Endometrial microvascular endothelial cells (primary cell): ENCODE results near the gene CPNE4. TPM values are rescaled to one million over a fixed set of nuclear protein-coding genes. Genes with fewer than 3 reads are reported as not detected.

ENCODE experiments used
- in situ Hi-C: cut with HindIII; loops from 2 replicates; pipeline ENCODE4 v1.10.0; 2017; ENCODE audit warnings: low sequenced_read_pairs, low pct_unique_long_range_greater_than_20kb; ENCODE audit errors: inconsistent ontology term
- total RNA-seq: library from RNA; depleted of rRNA; stranded (reverse); fragments of >200 nt; gene quantifications from one replicate; pipeline ENCODE4 v1.2.3, GENCODE V29; 2015; ENCODE audit errors: inconsistent ontology term

The CPNE4 gene
- total RNA-seq, 1 donor from 2014 or later = not detected

DNA sequence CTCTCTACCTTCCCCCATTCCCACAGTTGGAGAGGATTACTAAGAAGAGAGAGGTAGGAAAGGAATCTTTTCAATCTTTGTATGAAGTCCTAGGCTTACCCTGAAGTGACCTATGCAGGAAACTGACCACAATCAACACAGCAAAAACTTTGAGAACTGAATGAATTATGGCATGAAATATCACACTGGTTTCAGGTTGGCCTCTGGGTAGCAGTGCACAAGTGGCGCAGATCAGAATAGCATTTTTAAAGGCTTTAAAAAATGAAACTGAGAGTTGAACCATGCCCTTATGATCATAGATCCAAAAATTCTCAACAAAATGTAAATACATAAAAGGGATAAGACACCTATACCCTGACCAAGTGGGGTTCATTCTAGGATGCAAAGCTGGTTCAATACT lies 198.9 kb downstream of the CPNE4 start:
- in situ Hi-C loops = no loop called here

DNA sequence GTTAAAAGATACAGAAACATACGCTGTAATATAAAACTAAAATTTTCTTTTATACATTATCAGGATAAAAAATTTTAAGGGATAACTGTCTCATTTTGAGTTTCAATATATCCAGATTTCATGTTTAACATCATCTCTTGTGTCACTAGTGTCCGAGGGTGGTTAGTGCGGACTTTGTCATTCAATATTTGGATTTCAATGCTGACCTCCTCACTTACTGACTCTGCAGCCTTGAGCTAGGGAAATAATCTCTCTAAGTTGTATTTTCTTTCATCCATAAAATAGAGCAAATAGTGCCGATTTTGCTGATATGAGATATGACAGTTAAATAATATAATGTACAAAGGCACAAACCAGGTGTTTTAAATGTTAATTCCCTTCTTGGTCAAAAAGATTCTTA lies 203.2 kb downstream of the CPNE4 start:
- in situ Hi-C loops = no loop called here

DNA sequence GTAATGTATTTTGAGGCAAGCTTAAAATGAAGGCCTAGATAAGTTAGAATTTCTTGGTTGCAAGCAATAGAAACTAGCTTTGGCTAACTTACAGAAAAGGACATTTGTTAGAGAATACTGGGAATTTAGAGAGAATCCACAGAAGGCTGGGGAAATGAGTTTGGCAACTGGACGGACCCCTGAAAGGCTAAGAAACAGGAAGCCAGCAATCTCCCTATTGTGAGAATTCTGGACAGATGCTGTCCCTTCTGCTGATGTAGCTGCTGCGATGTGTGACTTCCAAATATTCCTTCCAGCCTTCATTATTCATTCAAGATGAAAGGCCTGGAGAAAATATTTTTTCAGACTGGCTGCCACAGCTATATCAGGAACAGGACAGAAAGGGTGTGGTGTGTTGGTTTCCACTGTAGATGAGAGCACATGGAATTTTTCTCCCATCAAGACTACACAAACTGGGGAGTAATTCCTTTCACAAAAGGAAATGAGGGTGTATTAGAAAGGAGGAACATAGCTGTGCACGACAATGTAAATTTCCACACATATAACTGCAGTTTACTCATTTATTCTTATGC lies 213.5 kb downstream of the CPNE4 start:
- in situ Hi-C loops = no loop called here

DNA sequence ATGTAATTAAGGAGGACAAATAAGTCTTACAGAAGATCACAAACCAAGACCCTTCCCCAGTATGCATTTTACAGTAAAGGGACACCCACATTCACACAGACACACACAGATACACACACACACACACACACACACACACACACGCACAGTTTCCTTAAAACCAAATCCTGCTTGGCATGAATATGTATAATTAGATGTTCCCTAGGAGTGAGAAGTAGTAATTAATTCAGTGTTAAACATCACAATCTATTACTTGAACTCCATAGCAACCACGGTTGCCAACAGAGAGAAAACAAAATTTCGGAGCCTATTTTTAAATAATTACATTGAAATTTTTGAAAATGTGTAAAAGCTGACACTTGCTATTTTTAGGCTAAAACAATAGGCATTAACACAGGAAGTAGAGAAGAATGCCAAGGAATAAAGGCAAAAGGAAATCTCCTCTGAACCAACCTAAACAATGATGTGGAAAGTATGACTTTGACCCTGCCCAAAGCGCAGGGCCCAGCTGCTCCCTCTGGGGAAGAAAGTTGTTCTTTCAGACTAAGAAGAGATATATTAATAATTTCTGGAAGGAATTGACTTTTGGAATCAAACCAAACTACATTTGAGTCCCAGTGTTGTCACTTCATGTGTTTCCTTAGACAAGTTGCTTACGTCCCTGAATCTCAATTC lies 215.3 kb downstream of the CPNE4 start:
- in situ Hi-C loops = no loop called here

DNA sequence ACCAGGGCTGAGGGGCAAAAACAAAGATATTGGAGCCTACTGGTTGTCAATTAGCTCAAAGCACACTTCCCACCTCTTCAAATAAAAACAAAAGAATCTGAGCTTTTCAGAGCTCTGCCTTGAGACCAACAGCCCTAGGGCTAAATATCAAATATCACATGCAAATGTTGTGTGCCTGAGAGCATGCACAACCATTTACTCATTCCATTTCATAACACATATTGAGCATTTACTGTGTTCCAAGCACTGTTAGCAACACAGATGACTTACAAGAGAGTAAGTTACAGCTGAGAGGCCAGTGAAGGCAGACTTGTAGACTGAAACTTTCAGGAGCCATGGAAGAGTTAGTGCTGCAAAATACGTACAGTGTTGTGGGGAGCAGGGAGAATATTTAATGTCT lies 222.4 kb downstream of the CPNE4 start:
- in situ Hi-C loops = no loop called here

DNA sequence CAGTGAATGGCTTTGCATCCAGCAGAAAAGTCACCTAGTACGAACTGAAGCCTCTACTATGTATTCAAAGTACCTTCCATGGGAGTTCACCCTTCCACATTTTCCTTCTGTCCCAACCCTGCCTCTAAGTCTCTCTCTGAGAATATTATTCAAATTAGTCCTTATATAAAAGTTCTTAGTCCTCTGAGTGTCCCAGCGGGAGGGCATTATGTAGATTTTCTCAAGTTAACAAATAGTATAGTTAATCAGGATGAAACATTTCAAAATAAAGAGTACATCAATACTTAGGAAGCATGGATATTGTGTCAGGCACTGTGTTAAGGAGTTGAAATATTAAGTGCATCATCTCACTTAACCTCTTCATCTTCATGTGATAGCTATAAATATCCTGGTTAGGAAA lies 223.3 kb downstream of the CPNE4 start:
- in situ Hi-C loops = no loop called here

DNA sequence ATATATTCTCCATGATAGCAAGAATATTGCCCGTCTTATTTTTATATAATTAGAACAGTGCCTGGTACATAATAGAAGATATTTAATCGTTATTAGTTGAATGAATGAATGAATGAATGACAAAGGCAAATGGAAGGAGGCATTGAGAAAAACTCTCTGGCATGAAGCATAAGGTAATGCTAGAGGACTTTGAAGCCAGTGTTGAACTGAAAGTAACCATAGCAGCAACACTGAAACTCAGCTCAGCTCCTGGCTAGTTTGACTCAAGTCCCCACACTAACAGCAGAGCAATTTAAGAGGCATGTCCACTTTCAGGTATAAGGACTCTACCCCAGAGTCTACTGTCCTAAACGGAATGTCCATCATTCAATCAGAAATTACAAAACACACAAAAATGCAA lies 227.0 kb downstream of the CPNE4 start:
- in situ Hi-C loops = no loop called here

DNA sequence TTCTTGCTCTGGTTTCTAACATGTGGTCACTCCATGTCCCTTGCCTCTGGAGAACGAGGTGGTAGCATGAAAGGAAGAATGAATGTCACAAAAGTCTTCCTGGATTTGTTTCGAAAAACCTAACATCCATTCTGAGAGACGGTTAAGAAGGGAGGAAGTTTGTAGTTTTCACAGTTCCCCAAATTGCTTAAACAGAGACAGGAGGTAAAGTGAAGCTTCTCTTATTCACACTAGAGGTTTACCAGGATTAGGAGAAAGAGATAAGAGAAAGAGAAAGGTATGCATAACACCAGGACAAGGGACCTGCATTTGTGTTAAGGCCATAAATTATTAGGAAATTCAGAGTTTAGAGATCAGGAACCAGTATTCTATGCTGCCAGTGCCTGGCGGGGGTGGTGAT lies 228.1 kb downstream of the CPNE4 start:
- in situ Hi-C loops = no loop called here

DNA sequence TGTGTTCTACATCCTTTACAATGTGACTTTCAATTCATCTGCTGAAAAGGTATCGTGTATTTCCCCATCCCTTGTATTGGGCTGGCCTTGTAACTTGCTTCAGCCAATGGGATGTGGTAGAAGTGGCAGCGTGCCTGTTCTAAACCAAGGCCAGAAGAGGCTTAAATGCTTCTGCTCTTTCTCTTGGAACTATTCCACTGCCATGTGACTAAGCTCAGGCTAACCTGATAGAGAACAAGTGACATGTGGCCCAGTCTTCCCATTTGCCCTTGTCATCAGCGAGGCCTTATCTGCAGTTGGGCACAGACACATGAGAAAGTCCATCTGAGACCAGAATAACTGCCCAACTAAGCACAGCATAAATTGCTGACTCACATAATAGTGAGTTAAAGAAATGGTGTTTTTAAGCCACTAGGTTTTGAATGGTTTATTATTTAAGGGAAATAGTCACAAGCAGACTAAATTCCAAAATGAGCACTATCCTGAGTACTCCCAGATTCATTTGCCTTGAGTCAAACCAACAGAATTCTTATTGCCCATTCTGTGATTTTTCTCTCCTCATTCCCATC lies 230.2 kb downstream of the CPNE4 start:
- in situ Hi-C loops = no loop called here

DNA sequence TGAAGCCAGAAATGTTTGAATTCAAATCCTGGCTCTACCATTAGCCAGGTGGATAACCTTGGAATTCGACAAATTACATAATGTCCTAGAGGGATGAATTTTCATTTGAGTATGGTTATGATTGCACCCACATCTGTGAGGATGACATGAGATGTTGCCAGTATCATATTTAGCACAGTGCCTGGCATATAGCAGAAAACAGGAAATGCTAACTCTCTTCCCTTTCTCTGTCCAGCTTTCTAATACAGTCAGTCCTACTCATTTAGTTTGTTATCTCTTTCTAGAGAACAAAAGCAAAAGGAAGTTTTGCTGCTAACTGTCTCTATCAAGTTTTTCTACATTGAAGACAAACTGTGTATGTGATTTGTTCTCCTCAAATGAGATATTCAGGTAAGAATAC lies 231.7 kb downstream of the CPNE4 start:
- in situ Hi-C loops = no loop called here

DNA sequence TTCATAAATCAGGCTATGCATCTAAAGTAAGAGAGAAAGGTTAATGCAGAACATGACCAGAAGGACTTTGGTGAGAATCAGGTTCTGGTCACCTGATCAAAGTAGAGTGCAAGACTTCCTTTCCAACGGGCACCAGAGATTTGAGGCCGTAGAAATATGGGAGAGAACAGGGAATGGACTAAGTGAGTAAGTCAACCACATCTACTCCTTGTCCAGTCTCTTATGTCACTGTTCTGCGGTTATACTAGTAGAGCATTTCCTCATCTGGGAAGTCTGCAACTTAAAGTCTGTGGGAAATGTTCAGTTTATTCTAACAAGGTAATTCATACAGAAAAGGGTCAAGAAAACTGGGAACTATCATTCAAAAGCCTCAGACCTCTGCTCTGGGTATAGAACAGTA lies 232.8 kb downstream of the CPNE4 start:
- in situ Hi-C loops = no loop called here

DNA sequence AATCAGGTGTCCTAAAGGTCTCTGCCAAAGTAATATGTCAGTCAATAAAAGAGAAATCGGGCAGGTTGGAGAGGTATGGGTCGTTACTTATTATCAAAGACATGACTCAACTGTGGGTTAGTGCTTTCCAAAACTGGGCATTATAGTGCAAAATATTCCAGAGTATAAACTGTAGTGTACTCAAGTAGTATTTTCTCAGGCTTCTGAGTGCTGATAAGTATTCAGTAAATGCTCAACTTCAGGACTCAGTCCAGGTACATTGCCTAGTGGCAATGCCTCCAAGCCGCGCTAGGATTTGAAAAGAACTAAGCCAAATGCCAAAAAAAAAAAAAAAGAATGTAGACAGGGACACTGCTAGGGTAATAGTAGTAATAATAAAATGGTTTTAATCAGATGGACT lies 233.2 kb downstream of the CPNE4 start:
- in situ Hi-C loops = no loop called here

DNA sequence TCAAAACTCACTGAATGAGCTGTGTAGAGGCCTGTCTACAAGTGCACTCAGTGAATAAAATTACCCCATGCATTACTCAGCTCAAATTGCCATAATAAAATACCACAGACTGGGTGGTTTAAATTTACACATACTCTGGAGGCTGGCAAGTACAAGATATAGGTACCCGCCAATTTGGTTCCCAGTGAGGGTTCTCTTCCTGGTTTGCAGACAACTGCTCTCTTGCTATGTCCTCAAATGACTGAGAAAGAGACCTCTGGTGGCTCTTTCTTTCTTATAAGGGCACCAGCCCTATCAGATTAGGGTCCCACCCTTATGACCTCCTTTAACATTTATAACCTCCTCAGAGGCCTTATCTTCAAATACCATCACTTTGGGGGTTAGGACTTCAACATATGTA lies 237.0 kb downstream of the CPNE4 start:
- in situ Hi-C loops = no loop called here

DNA sequence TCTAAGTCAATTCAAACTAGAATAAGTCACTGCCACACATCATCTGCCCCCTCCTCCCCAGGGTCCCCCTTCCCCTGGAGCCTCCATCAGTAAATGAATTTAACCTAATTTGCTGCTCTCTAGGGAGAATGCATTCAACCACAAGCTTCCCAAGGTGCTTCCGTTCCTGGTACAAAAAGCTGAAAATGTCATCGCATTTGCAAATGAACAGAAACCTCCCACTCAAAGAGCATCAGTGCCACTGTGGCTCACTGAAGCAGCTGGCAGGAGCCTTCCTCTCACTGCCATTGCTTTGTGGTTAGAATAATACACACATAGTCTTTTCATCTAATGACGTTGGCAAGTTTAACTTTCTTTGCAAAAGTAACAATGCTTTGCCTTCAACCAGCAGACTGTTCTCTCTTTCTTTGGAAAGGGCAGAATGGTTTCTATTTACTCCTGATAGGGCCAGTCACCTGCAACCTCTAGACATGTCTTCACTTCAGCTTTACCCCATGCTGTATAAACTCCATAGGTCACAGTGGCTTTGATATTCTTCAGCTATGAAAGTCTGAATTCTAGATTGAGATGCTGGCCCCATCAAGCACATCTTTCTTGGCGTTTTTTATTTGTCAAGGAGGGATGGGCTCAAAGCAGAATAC lies 238.1 kb downstream of the CPNE4 start:
- in situ Hi-C loops = no loop called here

DNA sequence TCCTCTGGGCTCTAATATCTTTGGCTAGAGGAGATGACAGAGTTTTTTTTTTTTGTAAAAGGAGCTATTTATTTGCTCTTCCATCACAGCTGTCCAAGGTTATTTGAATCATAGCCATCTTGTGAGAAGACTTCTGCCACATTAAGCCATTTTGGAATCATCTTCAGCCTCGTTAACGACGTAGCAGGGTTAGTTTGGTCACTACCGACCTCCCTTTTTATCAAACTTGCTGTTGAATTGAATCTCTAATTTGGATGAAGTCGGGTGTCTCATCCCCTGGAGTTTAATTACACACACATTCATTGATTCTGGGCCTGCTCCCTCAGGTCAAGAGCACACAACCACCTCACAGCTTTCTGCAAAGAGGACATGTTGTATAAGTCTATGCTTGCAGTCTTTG lies 238.7 kb downstream of the CPNE4 start:
- in situ Hi-C loops = no loop called here

DNA sequence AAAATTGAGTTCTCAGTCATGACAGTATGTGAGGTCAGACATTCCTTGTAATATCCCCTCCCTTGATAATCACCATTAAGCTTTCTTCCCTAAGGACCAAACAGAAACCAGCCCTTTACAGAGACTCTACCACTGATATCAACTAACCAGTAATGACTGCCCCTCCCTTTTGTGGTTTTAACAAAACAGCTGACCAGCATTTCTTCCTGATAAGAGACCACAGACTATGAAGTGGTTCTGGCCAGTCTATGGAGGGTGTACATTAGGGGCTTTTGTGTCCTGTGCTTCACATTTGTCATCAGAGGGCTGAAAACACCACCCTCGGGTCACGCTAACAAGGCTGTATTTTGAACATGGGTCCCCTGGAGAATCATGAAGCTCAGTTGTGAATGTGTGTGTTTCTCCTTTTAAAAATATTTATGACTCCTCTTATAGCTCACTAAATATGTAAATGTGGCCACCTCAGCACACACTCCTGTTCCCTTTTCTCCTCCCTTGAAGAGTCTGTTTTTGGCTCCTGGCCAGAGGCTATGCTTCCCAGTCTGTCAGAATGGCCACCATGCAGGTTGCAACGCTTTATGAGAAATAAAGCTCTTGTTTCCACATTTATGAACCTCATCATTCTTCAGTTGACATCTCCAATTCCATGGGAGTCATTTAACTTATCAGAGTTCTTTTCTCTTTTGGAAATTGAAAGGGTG lies 239.3 kb downstream of the CPNE4 start:
- in situ Hi-C loops = no loop called here

DNA sequence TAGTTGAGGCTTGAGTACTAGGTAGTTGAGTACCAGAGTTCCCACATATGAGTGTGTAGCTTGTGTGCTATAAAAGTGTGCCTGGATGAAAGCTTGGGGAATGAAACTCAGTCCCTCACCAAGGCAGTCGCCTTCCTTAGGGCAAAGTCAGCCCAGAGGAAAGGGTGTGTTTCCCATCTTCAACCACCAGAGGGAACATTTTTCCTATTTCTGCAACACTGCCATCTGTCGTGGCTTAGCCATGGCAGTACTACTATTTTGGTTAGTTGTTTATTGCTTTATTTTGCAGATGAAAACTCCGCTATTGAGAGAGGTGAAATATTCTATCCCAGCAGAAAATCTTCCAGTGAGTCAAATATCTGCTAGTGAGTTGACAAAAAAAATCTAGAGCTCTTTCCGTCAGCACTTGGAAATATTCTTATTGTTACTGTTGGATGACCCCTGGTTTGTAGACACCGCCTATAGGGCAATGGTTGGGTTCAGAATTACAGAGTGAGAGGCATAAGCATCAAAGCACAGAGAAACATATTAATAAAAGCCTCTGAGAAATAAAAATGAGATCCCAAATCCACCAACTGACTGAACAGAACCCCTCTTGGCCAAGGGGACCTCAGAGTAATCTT lies 239.9 kb downstream of the CPNE4 start:
- in situ Hi-C loops = no loop called here

DNA sequence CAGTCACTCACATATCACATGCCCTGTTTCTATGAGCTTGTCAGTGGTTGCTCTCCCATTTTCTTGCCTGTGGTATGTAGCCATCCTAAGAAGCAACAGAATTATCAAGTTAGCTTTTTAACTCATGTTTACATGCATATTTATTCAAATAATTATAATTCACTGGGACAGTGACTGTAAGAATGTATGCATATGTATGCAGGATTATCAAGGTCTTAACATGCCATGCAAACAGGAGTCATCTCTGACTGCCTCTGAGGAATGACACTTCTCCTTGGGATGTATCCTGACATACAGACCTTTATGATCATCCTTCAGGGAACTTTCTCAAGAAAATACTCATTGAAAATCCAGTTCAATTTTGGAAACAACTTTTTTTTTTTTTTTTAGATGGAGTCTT lies 240.9 kb downstream of the CPNE4 start:
- in situ Hi-C loops = no loop called here

DNA sequence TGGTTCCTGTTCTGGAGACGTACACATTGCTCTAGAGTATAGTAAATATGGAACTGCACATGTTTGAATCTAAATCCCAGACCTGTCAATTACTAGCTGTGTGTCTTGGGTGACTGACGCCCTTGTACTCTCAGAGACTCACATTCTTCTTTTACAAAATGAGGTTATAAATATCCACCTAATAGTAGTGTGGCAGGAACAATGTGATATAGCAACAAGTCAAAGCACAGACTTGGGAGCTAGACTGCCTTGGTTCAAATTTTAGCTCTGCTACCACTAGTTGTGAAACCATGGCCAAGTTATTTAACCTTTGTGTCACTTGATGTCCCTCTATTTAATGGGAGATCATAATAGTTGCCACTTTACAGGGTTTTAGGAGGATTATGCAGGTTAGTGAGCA lies 245.6 kb downstream of the CPNE4 start:
- in situ Hi-C loops = no loop called here
